ENCODE results near the gene HIPK2. TPM values are rescaled to one million over a fixed set of nuclear protein-coding genes. Genes with fewer than 3 reads are reported as not detected.

HIPK2 gene
- total and polyA plus RNA-seq, 2 experiments from 2014 or later, result 7.3 to 16.9 TPM

DNA sequence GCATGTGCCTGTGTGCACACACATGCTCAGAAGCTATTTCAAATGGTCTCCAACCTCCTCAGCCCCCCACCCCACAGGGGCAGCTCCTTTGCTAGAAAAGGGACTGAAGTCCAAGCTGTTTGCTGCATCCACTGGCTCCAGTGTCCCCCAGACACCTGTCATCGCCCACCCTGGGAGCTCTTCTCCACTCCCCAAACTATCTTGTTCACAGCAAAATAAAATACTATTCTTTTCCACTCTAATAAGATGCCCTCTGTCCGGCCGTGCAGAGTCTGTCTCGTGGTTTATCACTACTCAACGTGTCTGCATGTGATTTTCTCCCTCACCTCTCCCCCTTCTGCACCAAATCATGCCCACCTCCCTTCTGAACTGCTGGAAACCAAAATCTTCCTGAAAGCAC lies 25.6 kb downstream of the HIPK2 start (continued):
- TF ChIP-seq NANOG (IDR thresholded peaks at IDR 0.05; ENCODE audit: borderline replicate concordance) (no peak), ZNF331 (CRISPR knock-in tag; IDR thresholded peaks at IDR 0.05; ENCODE audit: low read depth) (no peak), EZH2phosphoT487 (IDR thresholded peaks at IDR 0.05; ENCODE audit: unreplicated experiment) (no peak), ZNF114 (CRISPR knock-in tag; IDR thresholded peaks at IDR 0.05) (no peak)
- TF ChIP-seq, protein P1, sequence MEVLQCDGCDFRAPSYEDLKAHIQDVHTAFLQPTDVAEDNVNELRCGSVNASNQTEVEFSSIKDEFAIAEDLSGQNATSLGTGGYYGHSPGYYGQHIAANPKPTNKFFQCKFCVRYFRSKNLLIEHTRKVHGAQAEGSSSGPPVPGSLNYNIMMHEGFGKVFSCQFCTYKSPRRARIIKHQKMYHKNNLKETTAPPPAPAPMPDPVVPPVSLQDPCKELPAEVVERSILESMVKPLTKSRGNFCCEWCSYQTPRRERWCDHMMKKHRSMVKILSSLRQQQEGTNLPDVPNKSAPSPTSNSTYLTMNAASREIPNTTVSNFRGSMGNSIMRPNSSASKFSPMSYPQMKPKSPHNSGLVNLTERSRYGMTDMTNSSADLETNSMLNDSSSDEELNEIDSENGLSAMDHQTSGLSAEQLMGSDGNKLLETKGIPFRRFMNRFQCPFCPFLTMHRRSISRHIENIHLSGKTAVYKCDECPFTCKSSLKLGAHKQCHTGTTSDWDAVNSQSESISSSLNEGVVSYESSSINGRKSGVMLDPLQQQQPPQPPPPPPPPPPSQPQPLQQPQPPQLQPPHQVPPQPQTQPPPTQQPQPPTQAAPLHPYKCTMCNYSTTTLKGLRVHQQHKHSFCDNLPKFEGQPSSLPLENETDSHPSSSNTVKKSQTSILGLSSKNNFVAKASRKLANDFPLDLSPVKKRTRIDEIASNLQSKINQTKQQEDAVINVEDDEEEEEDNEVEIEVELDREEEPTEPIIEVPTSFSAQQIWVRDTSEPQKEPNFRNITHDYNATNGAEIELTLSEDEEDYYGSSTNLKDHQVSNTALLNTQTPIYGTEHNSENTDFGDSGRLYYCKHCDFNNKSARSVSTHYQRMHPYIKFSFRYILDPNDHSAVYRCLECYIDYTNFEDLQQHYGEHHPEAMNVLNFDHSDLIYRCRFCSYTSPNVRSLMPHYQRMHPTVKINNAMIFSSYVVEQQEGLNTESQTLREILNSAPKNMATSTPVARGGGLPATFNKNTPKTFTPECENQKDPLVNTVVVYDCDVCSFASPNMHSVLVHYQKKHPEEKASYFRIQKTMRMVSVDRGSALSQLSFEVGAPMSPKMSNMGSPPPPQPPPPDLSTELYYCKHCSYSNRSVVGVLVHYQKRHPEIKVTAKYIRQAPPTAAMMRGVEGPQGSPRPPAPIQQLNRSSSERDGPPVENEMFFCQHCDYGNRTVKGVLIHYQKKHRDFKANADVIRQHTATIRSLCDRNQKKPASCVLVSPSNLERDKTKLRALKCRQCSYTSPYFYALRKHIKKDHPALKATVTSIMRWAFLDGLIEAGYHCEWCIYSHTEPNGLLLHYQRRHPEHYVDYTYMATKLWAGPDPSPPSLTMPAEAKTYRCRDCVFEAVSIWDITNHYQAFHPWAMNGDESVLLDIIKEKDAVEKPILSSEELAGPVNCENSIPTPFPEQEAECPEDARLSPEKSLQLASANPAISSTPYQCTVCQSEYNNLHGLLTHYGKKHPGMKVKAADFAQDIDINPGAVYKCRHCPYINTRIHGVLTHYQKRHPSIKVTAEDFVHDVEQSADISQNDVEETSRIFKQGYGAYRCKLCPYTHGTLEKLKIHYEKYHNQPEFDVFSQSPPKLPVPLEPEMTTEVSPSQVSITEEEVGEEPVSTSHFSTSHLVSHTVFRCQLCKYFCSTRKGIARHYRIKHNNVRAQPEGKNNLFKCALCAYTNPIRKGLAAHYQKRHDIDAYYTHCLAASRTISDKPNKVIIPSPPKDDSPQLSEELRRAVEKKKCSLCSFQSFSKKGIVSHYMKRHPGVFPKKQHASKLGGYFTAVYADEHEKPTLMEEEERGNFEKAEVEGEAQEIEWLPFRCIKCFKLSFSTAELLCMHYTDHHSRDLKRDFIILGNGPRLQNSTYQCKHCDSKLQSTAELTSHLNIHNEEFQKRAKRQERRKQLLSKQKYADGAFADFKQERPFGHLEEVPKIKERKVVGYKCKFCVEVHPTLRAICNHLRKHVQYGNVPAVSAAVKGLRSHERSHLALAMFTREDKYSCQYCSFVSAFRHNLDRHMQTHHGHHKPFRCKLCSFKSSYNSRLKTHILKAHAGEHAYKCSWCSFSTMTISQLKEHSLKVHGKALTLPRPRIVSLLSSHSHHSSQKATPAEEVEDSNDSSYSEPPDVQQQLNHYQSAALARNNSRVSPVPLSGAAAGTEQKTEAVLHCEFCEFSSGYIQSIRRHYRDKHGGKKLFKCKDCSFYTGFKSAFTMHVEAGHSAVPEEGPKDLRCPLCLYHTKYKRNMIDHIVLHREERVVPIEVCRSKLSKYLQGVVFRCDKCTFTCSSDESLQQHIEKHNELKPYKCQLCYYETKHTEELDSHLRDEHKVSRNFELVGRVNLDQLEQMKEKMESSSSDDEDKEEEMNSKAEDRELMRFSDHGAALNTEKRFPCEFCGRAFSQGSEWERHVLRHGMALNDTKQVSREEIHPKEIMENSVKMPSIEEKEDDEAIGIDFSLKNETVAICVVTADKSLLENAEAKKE (CRISPR knock-in tag; IDR thresholded peaks at IDR 0.05), result no peak

DNA sequence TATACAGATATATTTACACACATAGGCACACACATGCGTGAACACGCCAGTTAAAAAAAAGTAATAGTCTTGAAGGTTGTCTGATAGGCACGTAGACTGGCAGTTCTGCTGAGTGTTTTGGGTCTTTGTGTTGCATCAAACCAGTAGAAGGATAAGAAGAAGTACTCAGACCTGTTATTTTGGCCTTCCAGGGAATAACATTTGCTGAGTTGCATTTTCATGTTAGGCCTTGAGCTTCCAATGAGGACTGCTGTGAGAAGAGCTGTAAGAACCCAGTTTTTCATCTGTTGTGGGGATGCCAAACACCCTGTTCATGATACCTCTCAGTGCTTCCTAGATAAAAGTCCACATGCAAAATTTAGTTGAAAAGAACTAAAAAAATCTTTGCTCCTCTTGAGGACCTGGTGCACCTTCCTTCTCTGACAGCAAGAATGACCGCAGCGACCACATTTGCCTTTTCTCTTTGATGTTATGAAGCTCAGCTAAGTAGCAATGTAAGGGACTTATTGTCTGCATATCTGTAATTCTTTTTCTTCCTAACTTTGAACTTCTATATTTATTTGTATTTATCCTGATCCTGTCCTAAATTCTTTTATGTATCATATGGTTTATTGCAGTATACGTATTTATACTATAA lies 27.2 kb downstream of the HIPK2 start:
- no peak overlapping the region for H3K4me3 ChIP-seq
- ATAC-seq (no peak), DNase-seq (ENCODE audit: low spot score) (no peak)
- no peak overlapping the region for H3K27ac ChIP-seq (ENCODE audit: low read depth)
- Mint-ChIP-seq H3K27me3 (ENCODE audit: insufficient read depth, low read depth, poor library complexity) (peaks cover 2% of the 10 kb centered on the region), H3K4me1 (peaks cover 14% of the 10 kb centered on the region), H3K9me3 (no peaks in the 10 kb centered on the region), H3K27ac (no peak overlapping the region), H3K4me3 (no peak overlapping the region), H3K36me3 (ENCODE audit: low read depth) (no peaks in the 10 kb centered on the region)
- no peaks in the 10 kb centered on the region for H3K36me3 ChIP-seq (ENCODE audit: insufficient read depth)
- H3F3A ChIP-seq (replicated peaks; ENCODE audit: low read depth), result no peaks in the 10 kb centered on the region
- peaks cover 6% of the 10 kb centered on the region; the same call in 1 of the 2 replicates for H3K79me2 ChIP-seq (replicated peaks; ENCODE audit: insufficient read depth)
- H3K4me1 ChIP-seq (ENCODE audit: insufficient read depth), result peaks cover 3% of the 10 kb centered on the region; the same call in 1 of the 2 replicates
- no peaks in the 10 kb centered on the region; the same call in 1 of the 2 replicates for H4K20me1 ChIP-seq (replicated peaks; ENCODE audit: insufficient read depth)
- no peak overlapping the region for H3K4me2 ChIP-seq
- H2AFZ ChIP-seq, result no peak overlapping the region
- peaks cover 4% of the 10 kb centered on the region; the same call in 1 of the 2 replicates for H3K9me2 ChIP-seq (ENCODE audit: insufficient read depth)
- no peak for TF ChIP-seq JUNB (IDR thresholded peaks at IDR 0.05; ENCODE audit: unreplicated experiment)
- TF ChIP-seq, protein P1 (CRISPR knock-in tag; IDR thresholded peaks at IDR 0.05), result no peak
- no peak for TF ChIP-seq EZH2 (IDR thresholded peaks at IDR 0.05; ENCODE audit: low read depth, unreplicated experiment)
- TF ChIP-seq CREB1 (CRISPR knock-in tag; IDR thresholded peaks at IDR 0.05; ENCODE audit: low read depth), result no peak
- H3K27me3 ChIP-seq (ENCODE audit: insufficient read depth), result no peaks in the 10 kb centered on the region

Measured in GM23338 (cell line).